Measurements from ENCODE around the gene KREMEN2. TPM values are rescaled to one million over a fixed set of nuclear protein-coding genes. Genes with fewer than 3 reads are reported as not detected.

KREMEN2 gene
- total and polyA plus RNA-seq, 2 of the 8 experiments (the other 6 are each of a cell fraction or from before 2014, with no cell fraction given): 6.6 to 7.0 TPM

GRCh38 chr16:2996298-2996697 lies 32.2 kb downstream of the KREMEN2 start:
- H3K79me2 ChIP-seq (ENCODE audit: control insufficient read depth in 1 of 2, insufficient read depth in 2 of 2, low read length in 2 of 2): no peaks in the 10 kb centered on the region
- no peak for DNase-seq (ENCODE audit: low read depth in 1 of 2, low spot score in 2 of 2)
- H2BK12ac ChIP-seq (ENCODE audit: low read depth, low read length): peak overlapping the region; percentile 27; the same call in 1 of the 2 replicates
- H3K79me1 ChIP-seq (ENCODE audit: low read depth, low read length): no peaks in the 10 kb centered on the region
- peak overlapping the region; percentile 80; the same call in 1 of the 2 replicates for H2BK20ac ChIP-seq (ENCODE audit: low read length)
- FAIRE-seq: no peak
- H2AK5ac ChIP-seq (ENCODE audit: low read depth, low read length): peak overlapping the region; percentile 39; the same call in 1 of the 2 replicates
- H3K4me1 ChIP-seq (replicated peaks in 1 of 4; ENCODE audit: control insufficient read depth in 3 of 4, insufficient read depth in 4 of 4, low read length in 3 of 4): peaks cover 0 to 27% (median 7%) of the 10 kb centered on the region in 4 experiments; a peak in 6 of 7 replicates
- no peaks in the 10 kb centered on the region; the same call in 1 of the 2 replicates for H3K23me2 ChIP-seq (ENCODE audit: low read depth, low read length)
- H3K27ac ChIP-seq (ENCODE audit: low read depth, low read length): no peak overlapping the region; the same call in 1 of the 2 replicates
- no peaks in the 10 kb centered on the region for H3K36me3 ChIP-seq (ENCODE audit: control insufficient read depth in 2 of 4, insufficient read depth in 4 of 4, low read length in 3 of 4)
- POLR2A ChIA-PET (ENCODE audit: partially characterized antibody): interaction anchor here (1.0 to 15.2 kb wide), 9 partner anchors 9 to 102 kb away, joined by 3 to 200 read pairs (median 6); partner anchors contain the start of genes CLDN6, CLDN9, HCFC1R1 and KREMEN2
- no peak overlapping the region for H3K4me2 ChIP-seq (ENCODE audit: insufficient read depth in 1 of 2, low read depth in 2 of 2, low read length in 2 of 2)
- H3K23ac ChIP-seq (ENCODE audit: insufficient read length): no peak overlapping the region
- CTCF ChIA-PET (ENCODE audit: partially characterized antibody): interaction anchor here (1.0 to 17.3 kb wide), 8 partner anchors 9 to 66 kb away, joined by 3 to 639 read pairs (median 4); partner anchors contain the start of genes BICDL2, CLDN6, HCFC1R1 and THOC6
- H4K20me1 ChIP-seq (replicated peaks in 1 of 2; ENCODE audit: control insufficient read depth in 1 of 2, insufficient read depth in 2 of 2, low read length in 2 of 2): peaks cover 0 to 2% of the 10 kb centered on the region in 2 experiments
- no peak overlapping the region for H3K14ac ChIP-seq (ENCODE audit: insufficient read length)
- H2BK5ac ChIP-seq (ENCODE audit: low read depth, low read length): peak overlapping the region; percentile 66; the same call in 1 of the 2 replicates
- H4K5ac ChIP-seq (ENCODE audit: insufficient read length, low read depth, low read length): no peak overlapping the region
- H4K8ac ChIP-seq (ENCODE audit: extremely low read depth, insufficient read depth, low read length): peak overlapping the region; percentile 71
- 90% methylated on average over 8 of the region's 13 CpGs; no CpG with 5 or more reads in 1 of the 2 experiments for WGBS, 2 experiments (ENCODE audit: extremely low coverage in 1 of 2, insufficient coverage in 1 of 2, insufficient read length in 1 of 2, insufficient replicate concordance in 2 of 2, low coverage in 1 of 2, low lambda C conversion rate in 2 of 2, missing lambda C conversion rate in 1 of 2)
- H3K18ac ChIP-seq (ENCODE audit: extremely low read depth, low read length): peak overlapping the region; percentile 32; the same call in 1 of the 2 replicates
- H4K91ac ChIP-seq (replicated peaks; ENCODE audit: insufficient read length, low read length): no peak overlapping the region
- H2AFZ ChIP-seq (ENCODE audit: low read length): no peak overlapping the region
- no peak overlapping the region for H3K56ac ChIP-seq (replicated peaks; ENCODE audit: insufficient read length, low read depth, low read length)
- H3K9me3 ChIP-seq (ENCODE audit: insufficient read depth in 2 of 2, low read depth in 1 of 2, low read length in 1 of 2): no peaks in the 10 kb centered on the region
- peak overlapping the region; percentile 91 for H3K4ac ChIP-seq (replicated peaks; ENCODE audit: insufficient read length, low read depth, low read length)
- no peak overlapping the region for H3K4me3 ChIP-seq (ENCODE audit: extremely low read depth in 1 of 4, insufficient read depth in 2 of 4, low read depth in 3 of 4, low read length in 4 of 4)
- H2BK15ac ChIP-seq (ENCODE audit: low read length): 0 out of 2 replicates have a peak overlapping the region, but pooled peaks have one; percentile 46
- H3K27me3 ChIP-seq (replicated peaks in 1 of 4; ENCODE audit: control insufficient read depth in 3 of 4, extremely low read depth in 1 of 4, insufficient read depth in 3 of 4, low read length in 3 of 4): no peaks in the 10 kb centered on the region
- no peak overlapping the region for H3K9ac ChIP-seq (replicated peaks in 1 of 4; ENCODE audit: extremely low read depth in 1 of 4, low read depth in 3 of 4, low read length in 3 of 4)
- no peak overlapping the region for H2BK120ac ChIP-seq (replicated peaks; ENCODE audit: low read depth, low read length)
